Vagina (tissue), 2 donors: ENCODE measurements around the gene MERTK.

Experiments
- POLR2AphosphoS5 ChIP-seq, 2 donors: sonication (generic); formaldehyde crosslinking; IDR thresholded peaks; one replicate each; pipeline ENCODE4 v1.9.0; 2017; ENCODE audit warnings: antibody characterized with exemption in 2 of 2, mild to moderate bottlenecking in 2 of 2, low read depth in 1 of 2; ENCODE audit not compliant: insufficient read depth in 1 of 2
- TF ChIP-seq, protein P1 (sequence below), 3 experiments: fragments of 450-650 bp in 2 of 3; fragments of 200-600 bp in 1 of 3; sonication (generic) in 1 of 3; IDR thresholded peaks; one replicate each; pipeline ENCODE4 v1.5.1; 2017 to 2019; ENCODE audit warnings: antibody characterized with exemption in 3 of 3, mild to moderate bottlenecking in 2 of 3, moderate library complexity in 2 of 3

GRCh38 chr2:111923276-111923804, 24.9 kb downstream of the MERTK start:
- TF ChIP-seq, protein P1, sequence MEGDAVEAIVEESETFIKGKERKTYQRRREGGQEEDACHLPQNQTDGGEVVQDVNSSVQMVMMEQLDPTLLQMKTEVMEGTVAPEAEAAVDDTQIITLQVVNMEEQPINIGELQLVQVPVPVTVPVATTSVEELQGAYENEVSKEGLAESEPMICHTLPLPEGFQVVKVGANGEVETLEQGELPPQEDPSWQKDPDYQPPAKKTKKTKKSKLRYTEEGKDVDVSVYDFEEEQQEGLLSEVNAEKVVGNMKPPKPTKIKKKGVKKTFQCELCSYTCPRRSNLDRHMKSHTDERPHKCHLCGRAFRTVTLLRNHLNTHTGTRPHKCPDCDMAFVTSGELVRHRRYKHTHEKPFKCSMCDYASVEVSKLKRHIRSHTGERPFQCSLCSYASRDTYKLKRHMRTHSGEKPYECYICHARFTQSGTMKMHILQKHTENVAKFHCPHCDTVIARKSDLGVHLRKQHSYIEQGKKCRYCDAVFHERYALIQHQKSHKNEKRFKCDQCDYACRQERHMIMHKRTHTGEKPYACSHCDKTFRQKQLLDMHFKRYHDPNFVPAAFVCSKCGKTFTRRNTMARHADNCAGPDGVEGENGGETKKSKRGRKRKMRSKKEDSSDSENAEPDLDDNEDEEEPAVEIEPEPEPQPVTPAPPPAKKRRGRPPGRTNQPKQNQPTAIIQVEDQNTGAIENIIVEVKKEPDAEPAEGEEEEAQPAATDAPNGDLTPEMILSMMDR (IDR thresholded peaks at IDR 0.05) = no peak
- TF ChIP-seq POLR2AphosphoS5 (IDR thresholded peaks at IDR 0.05; ENCODE audit: insufficient read depth in 1 of 2, low read depth in 1 of 2) = peak in 1 of 2 donors; percentile 22
